IMR-90 (cell line): ENCODE data around the gene TSNAXIP1. TPM values are rescaled to one million over a fixed set of nuclear protein-coding genes. Genes with fewer than 3 reads are reported as not detected.

ENCODE experiments used
- ATAC-seq: fragments of 200-7000 bp; cut with Tn5 transposase; 2 replicates; pipeline ENCODE4 v1.9.1; 2020; ENCODE audit warnings: low read depth, mild to moderate bottlenecking, moderate library complexity
- BruUV-seq: library from RNA; stranded (reverse); fragments of 400-500 nt; replicated peaks from 2 replicates; lab custom pipeline; 2021; lab: Mats Ljungman, UMichigan
- CTCF ChIA-PET: fragments of 300-600 bp; formaldehyde crosslinking; extraction: SDS; loops from one replicate; lab custom pipeline; 2021; ENCODE audit warnings: antibody characterized with exemption; lab: Yijun Ruan, JAX
- POLR2A ChIA-PET: fragments of 300-600 bp; sonication (Branson Sonifier 250); formaldehyde crosslinking; loops from one replicate; lab custom pipeline; 2022; ENCODE audit warnings: antibody characterized with exemption; ENCODE audit not compliant: unreplicated experiment; lab: Charles Lee
- DNase-seq: peaks from one replicate; pipeline ENCODE4 v3.0.0; 2013
- H2AFZ ChIP-seq: replicated peaks from 2 replicates; pipeline ENCODE3; 2013; ENCODE audit warnings: low read length, mild to moderate bottlenecking; ENCODE audit not compliant: poor library complexity
- H2AK5ac ChIP-seq: 2 replicates; pipeline ENCODE4 v1.6.1; 2013; ENCODE audit warnings: low read depth, low read length, inconsistent platforms
- H2AK9ac ChIP-seq: replicated peaks from 2 replicates; pipeline ENCODE3; 2013; ENCODE audit warnings: mild to moderate bottlenecking, low read depth, low read length, moderate library complexity; ENCODE audit not compliant: poor library complexity
- H2BK120ac ChIP-seq: 2 replicates; pipeline ENCODE4 v1.6.1; 2013; ENCODE audit warnings: low read depth, low read length, inconsistent platforms
- H2BK15ac ChIP-seq: 3 replicates; pipeline ENCODE4 v1.6.1; 2013; ENCODE audit warnings: low read depth, low read length, inconsistent platforms
- H2BK20ac ChIP-seq: 2 replicates; pipeline ENCODE4 v1.6.1; 2013; ENCODE audit warnings: low read depth, mild to moderate bottlenecking, inconsistent platforms, low read length, moderate library complexity
- H2BK5ac ChIP-seq: 2 replicates; pipeline ENCODE4 v1.6.1; 2013; ENCODE audit warnings: mild to moderate bottlenecking, low read depth, low read length, inconsistent platforms; ENCODE audit not compliant: poor library complexity, severe bottlenecking
- H3K14ac ChIP-seq: replicated peaks from 2 replicates; pipeline ENCODE4 v1.6.1; 2013; ENCODE audit warnings: low read depth, low read length, inconsistent platforms
- H3K18ac ChIP-seq: 2 replicates; pipeline ENCODE4 v1.6.1; 2013; ENCODE audit warnings: low read depth, low read length, control low read depth
- H3K23ac ChIP-seq: 2 replicates; pipeline ENCODE4 v1.6.1; 2013; ENCODE audit warnings: low read depth, low read length, inconsistent platforms
- H3K27ac ChIP-seq: 2 replicates; pipeline ENCODE4 v1.5.1; 2013; ENCODE audit warnings: mild to moderate bottlenecking, control low read depth, low read length; ENCODE audit not compliant: insufficient read depth
- H3K27me3 ChIP-seq: 2 replicates; pipeline ENCODE4 v1.6.1; 2013; ENCODE audit warnings: low read length; ENCODE audit not compliant: control insufficient read depth, insufficient read depth
- H3K36me3 ChIP-seq: 2 replicates; pipeline ENCODE4 v1.6.1; 2013; ENCODE audit warnings: low read length, mixed read lengths; ENCODE audit not compliant: control insufficient read depth, insufficient read depth
- H3K4ac ChIP-seq: 2 replicates; pipeline ENCODE4 v1.6.1; 2013; ENCODE audit warnings: low read depth, low read length, inconsistent platforms
- H3K4me1 ChIP-seq: 2 replicates; pipeline ENCODE4 v1.6.1; 2013; ENCODE audit warnings: low read length, mixed read lengths; ENCODE audit not compliant: control insufficient read depth, insufficient read depth
- H3K4me2 ChIP-seq: 2 replicates; pipeline ENCODE4 v1.6.1; 2013; ENCODE audit warnings: low read depth, mild to moderate bottlenecking, control low read depth, low read length, moderate library complexity
- H3K4me3 ChIP-seq: 2 replicates; pipeline ENCODE4 v1.5.1; 2013; ENCODE audit warnings: low read depth, mild to moderate bottlenecking, control low read depth, low read length, moderate library complexity; ENCODE audit not compliant: insufficient read depth
- H3K56ac ChIP-seq: 2 replicates; pipeline ENCODE4 v1.6.1; 2013; ENCODE audit warnings: low read length, inconsistent platforms; ENCODE audit not compliant: insufficient read depth; ENCODE audit errors: extremely low read depth
- H3K79me1 ChIP-seq, 2 experiments: 2 replicates each; pipeline ENCODE4 v1.6.1; 2013; ENCODE audit warnings: low read length in 2 of 2, inconsistent platforms in 1 of 2, low read depth in 1 of 2
- H3K9ac ChIP-seq: 2 replicates; pipeline ENCODE4 v1.6.1; 2013; ENCODE audit warnings: low read depth, low read length, control low read depth
- H3K9me1 ChIP-seq: 2 replicates; pipeline ENCODE4 v1.6.1; 2013; ENCODE audit warnings: low read length, inconsistent platforms; ENCODE audit not compliant: insufficient read depth
- H3K9me3 ChIP-seq: 2 replicates; pipeline ENCODE4 v1.6.1; 2013; ENCODE audit warnings: low read length; ENCODE audit not compliant: control insufficient read depth, insufficient read depth
- H4K20me1 ChIP-seq: 2 replicates; pipeline ENCODE4 v1.6.1; 2013; ENCODE audit warnings: low read length, inconsistent platforms; ENCODE audit not compliant: insufficient read depth
- H4K5ac ChIP-seq: 2 replicates; pipeline ENCODE4 v1.6.1; 2013; ENCODE audit warnings: mild to moderate bottlenecking, low read depth, low read length, control low read depth
- H4K8ac ChIP-seq, 2 experiments: 2 replicates each; pipeline ENCODE4 v1.6.1; 2013; ENCODE audit warnings: low read depth in 2 of 2, low read length in 2 of 2, control low read depth in 1 of 2, inconsistent platforms in 1 of 2
- H4K91ac ChIP-seq: 2 replicates; pipeline ENCODE4 v1.6.1; 2013; ENCODE audit warnings: low read depth, low read length, inconsistent platforms; ENCODE audit not compliant: insufficient read depth
- BHLHE40 ChIP-seq: fragments of 150-350 bp; IDR thresholded peaks from 2 replicates; pipeline ENCODE4 v1.6.1; 2016; ENCODE audit warnings: mild to moderate bottlenecking, low read depth, low read length
- CEBPB ChIP-seq: IDR thresholded peaks from 2 replicates; pipeline ENCODE4 v1.6.1; 2012; ENCODE audit warnings: low read depth, low read length, improper control_type of control experiment
- CHD1 ChIP-seq: IDR thresholded peaks from 2 replicates; pipeline ENCODE4 v1.6.1; 2012; ENCODE audit warnings: low read depth, low read length, improper control_type of control experiment
- FOS ChIP-seq: fragments of 150-350 bp; IDR thresholded peaks from 2 replicates; pipeline ENCODE4 v1.6.1; 2016; ENCODE audit warnings: low read depth, low read length
- MAFK ChIP-seq: IDR thresholded peaks from 2 replicates; pipeline ENCODE4 v1.6.1; 2012; ENCODE audit warnings: low read depth, low read length, improper control_type of control experiment
- MAZ ChIP-seq: IDR thresholded peaks from 2 replicates; pipeline ENCODE4 v1.6.1; 2012; ENCODE audit warnings: low read depth, mild to moderate bottlenecking, low read length, improper control_type of control experiment, moderate library complexity, borderline replicate concordance
- MXI1 ChIP-seq: IDR thresholded peaks from 2 replicates; pipeline ENCODE4 v1.6.1; 2012; ENCODE audit warnings: low read depth, mild to moderate bottlenecking, low read length, moderate library complexity, borderline replicate concordance
- NFE2L2 ChIP-seq: fragments of 150-350 bp; IDR thresholded peaks from 2 replicates; pipeline ENCODE4 v1.6.1; 2016; ENCODE audit warnings: low read depth, mild to moderate bottlenecking, low read length
- POLR2A ChIP-seq: IDR thresholded peaks from 2 replicates; pipeline ENCODE4 v1.6.1; 2012; ENCODE audit warnings: mild to moderate bottlenecking, low read depth, low read length
- RAD21 ChIP-seq: IDR thresholded peaks from 2 replicates; pipeline ENCODE4 v1.6.1; 2012; ENCODE audit warnings: low read length, improper control_type of control experiment
- RCOR1 ChIP-seq: IDR thresholded peaks from 2 replicates; pipeline ENCODE4 v1.6.1; 2012; ENCODE audit warnings: mild to moderate bottlenecking, low read length, improper control_type of control experiment; ENCODE audit not compliant: insufficient replicate concordance
- RFX5 ChIP-seq: IDR thresholded peaks from 2 replicates; pipeline ENCODE4 v1.8.0; 2012; ENCODE audit warnings: low read depth, mild to moderate bottlenecking, low read length, moderate library complexity
- SMC3 ChIP-seq: fragments of 150-350 bp; IDR thresholded peaks from 2 replicates; pipeline ENCODE4 v1.6.1; 2016; ENCODE audit warnings: low read depth, mild to moderate bottlenecking, antibody characterized with exemption, low read length, moderate library complexity
- WGBS, 2 experiments: methylation state at CpG; one replicate each; pipeline versions ENCODE4 v1.1.5 to v1.1.7; 2013; ENCODE audit warnings: missing lambda C conversion rate in 2 of 2; ENCODE audit not compliant: insufficient read length in 1 of 2; ENCODE audit errors: extremely low coverage in 2 of 2; 5-methylcytosine and 5-hydroxymethylcytosine counted together
- dilution Hi-C: fragments of 300-500 bp; cut with HindIII; formaldehyde crosslinking; loops from one replicate; pipeline ENCODE4 v1.14.3; 2018; ENCODE audit warnings: low sequenced_read_pairs; ENCODE audit not compliant: unreplicated experiment
- in situ Hi-C: fragments of 300-500 bp; cut with MboI; formaldehyde crosslinking; loops from 3 replicates; pipeline ENCODE4 v1.14.3; 2019; ENCODE audit warnings: low sequenced_read_pairs, inconsistent platforms, mixed read lengths
- intact Hi-C: fragments of 100-400 bp; cut with micrococcal nuclease; formaldehyde crosslinking; loops from 2 replicates; pipeline ENCODE4 v1.10.0; 2022
- polyA plus RNA-seq, 3 experiments: library from polyadenylated mRNA; depleted of rRNA; stranded (reverse); fragments of >200 nt; gene quantifications; 2 replicates each; pipeline ENCODE4 v1.2.3, GENCODE V29; 2012; ENCODE audit warnings: low replicate concordance in 1 of 3
- total RNA-seq: library from RNA; depleted of rRNA; stranded (reverse); fragments of >200 nt; gene quantifications from 2 replicates; pipeline ENCODE4 v1.2.3, GENCODE V29; 2012
- TF ChIP-seq, protein P1 (sequence below): fragments of 150-350 bp; IDR thresholded peaks from 2 replicates; pipeline ENCODE4 v1.6.1; 2017; ENCODE audit warnings: mild to moderate bottlenecking, antibody characterized with exemption, low read length, low read depth
- TF ChIP-seq, protein P2 (sequence below): fragments of 150-350 bp; IDR thresholded peaks from 2 replicates; pipeline ENCODE4 v1.6.1; 2016; ENCODE audit warnings: low read depth, mild to moderate bottlenecking, low read length, moderate library complexity, borderline replicate concordance

TSNAXIP1 gene
- total and polyA plus RNA-seq, 2 of the 4 experiments (the other 2 are of a cell fraction) = 0.72 to 1.4 TPM

DNA sequence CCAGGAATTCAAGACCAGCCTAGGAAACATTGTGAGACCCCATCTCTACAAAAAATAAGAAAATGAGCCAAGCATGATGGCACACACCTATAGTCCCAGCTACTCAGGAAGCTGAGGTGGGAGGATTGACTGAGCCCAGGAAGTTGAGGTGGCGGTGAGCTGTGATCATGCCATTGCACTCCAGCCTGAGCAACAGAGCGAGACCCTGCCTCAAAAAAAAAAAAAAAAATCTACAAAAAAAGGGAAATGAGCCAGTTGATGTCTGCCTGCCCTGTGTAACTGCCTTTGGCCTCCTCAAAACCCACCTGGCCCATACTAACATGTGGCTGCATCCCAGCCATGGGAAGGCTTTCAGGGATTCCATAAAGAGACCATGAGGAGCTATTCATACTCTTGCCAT is 4.8 kb upstream of the TSNAXIP1 start:
- POLR2A ChIA-PET = no interaction called here

More for the DNA sequence above, 4.8 kb upstream of the TSNAXIP1 start:
- no peak overlapping the region for H4K5ac ChIP-seq
- peaks cover 14% of the 10 kb centered on the region for H3K36me3 ChIP-seq
- H4K20me1 ChIP-seq = peaks cover 30% of the 10 kb centered on the region
- H4K91ac ChIP-seq = no peak overlapping the region
- H3K79me1 ChIP-seq = peaks cover 32 to 78% of the 10 kb centered on the region in 2 experiments
- H3K23ac ChIP-seq = no peak overlapping the region
- no peak overlapping the region for H3K9ac ChIP-seq
- no peak overlapping the region for H2AFZ ChIP-seq
- no peak overlapping the region for H3K18ac ChIP-seq
- H4K8ac ChIP-seq = no peak overlapping the region
- TF ChIP-seq, protein P1, sequence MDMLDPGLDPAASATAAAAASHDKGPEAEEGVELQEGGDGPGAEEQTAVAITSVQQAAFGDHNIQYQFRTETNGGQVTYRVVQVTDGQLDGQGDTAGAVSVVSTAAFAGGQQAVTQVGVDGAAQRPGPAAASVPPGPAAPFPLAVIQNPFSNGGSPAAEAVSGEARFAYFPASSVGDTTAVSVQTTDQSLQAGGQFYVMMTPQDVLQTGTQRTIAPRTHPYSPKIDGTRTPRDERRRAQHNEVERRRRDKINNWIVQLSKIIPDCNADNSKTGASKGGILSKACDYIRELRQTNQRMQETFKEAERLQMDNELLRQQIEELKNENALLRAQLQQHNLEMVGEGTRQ = no peak
- TF ChIP-seq BHLHE40 = no peak
- no peak for TF ChIP-seq RCOR1
- TF ChIP-seq MAZ = no peak
- no peak for TF ChIP-seq NFE2L2
- no peak for TF ChIP-seq FOS
- TF ChIP-seq, protein P2, sequence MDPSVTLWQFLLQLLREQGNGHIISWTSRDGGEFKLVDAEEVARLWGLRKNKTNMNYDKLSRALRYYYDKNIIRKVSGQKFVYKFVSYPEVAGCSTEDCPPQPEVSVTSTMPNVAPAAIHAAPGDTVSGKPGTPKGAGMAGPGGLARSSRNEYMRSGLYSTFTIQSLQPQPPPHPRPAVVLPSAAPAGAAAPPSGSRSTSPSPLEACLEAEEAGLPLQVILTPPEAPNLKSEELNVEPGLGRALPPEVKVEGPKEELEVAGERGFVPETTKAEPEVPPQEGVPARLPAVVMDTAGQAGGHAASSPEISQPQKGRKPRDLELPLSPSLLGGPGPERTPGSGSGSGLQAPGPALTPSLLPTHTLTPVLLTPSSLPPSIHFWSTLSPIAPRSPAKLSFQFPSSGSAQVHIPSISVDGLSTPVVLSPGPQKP = no peak
- TF ChIP-seq RFX5 = no peak
- TF ChIP-seq CHD1 = no peak
- no peak for TF ChIP-seq MXI1
- no peak for TF ChIP-seq SMC3
- TF ChIP-seq MAFK = no peak
- no peak for TF ChIP-seq POLR2A
- no peak for TF ChIP-seq RAD21
- TF ChIP-seq CEBPB = no peak
- H3K14ac ChIP-seq = no peak overlapping the region
- peaks cover 6% of the 10 kb centered on the region for H3K4me1 ChIP-seq
- no peak overlapping the region for H2BK5ac ChIP-seq
- no peak overlapping the region for H2AK9ac ChIP-seq
- no peak overlapping the region for H2AK5ac ChIP-seq
- H2BK20ac ChIP-seq = no peak overlapping the region
- H3K9me3 ChIP-seq = no peaks in the 10 kb centered on the region
- no TSS peak for BruUV-seq
- H3K4ac ChIP-seq = no peak overlapping the region
- no CpG with 5 or more reads among the region's 2 CpGs for WGBS, 2 experiments
- no peak for ATAC-seq
- H3K27me3 ChIP-seq = no peaks in the 10 kb centered on the region
- H2BK120ac ChIP-seq = no peak overlapping the region
- peaks cover 18% of the 10 kb centered on the region for H3K9me1 ChIP-seq
- no peak overlapping the region for H3K4me3 ChIP-seq
- dilution Hi-C loops = no loop called here
- CTCF ChIA-PET = no interaction called here
- intact Hi-C loops = loop anchor here (10.0 kb wide), 1 partner anchor 277 kb away; the partner anchor contains the start of gene RIPOR1
- in situ Hi-C loops = no loop called here
- no peak overlapping the region for H3K56ac ChIP-seq
- no peak overlapping the region for H3K4me2 ChIP-seq
- H2BK15ac ChIP-seq = no peak overlapping the region
- DNase-seq = no peak
- no peak overlapping the region for H3K27ac ChIP-seq
